ENCODE results near the gene KCNQ4. TPM values are rescaled to one million over a fixed set of nuclear protein-coding genes. Genes with fewer than 3 reads are reported as not detected.

Gene KCNQ4
- total and polyA plus RNA-seq, 2 experiments from 2014 or later, result 0.13 to 3.7 TPM

GRCh38 chr1:40797668-40798010, 14.1 kb downstream of the KCNQ4 start:
- peaks cover 20% of the 10 kb centered on the region for H3K4me1 ChIP-seq (ENCODE audit: low read depth)

GRCh38 chr1:40798366-40799281, 15.0 kb downstream of the KCNQ4 start:
- H3K36me3 ChIP-seq, result no peaks in the 10 kb centered on the region
- H3K9me3 ChIP-seq (ENCODE audit: low read depth), result no peaks in the 10 kb centered on the region
- no peaks in the 10 kb centered on the region for H3K27me3 ChIP-seq
- TF ChIP-seq CTCF (IDR thresholded peaks at IDR 0.05; ENCODE audit: low read depth, low read length), result no peak
- no peak overlapping the region for H3K27ac ChIP-seq
- peaks cover 20% of the 10 kb centered on the region for H3K4me1 ChIP-seq (ENCODE audit: low read depth)
- no peak overlapping the region for H3K4me3 ChIP-seq
- DNase-seq (ENCODE audit: low read depth in 1 of 2, low spot score in 1 of 2), result no peak

More at GRCh38 chr1:40797668-40798010, 14.1 kb downstream of the KCNQ4 start:
- TF ChIP-seq CTCF (IDR thresholded peaks at IDR 0.05; ENCODE audit: low read depth, low read length), result no peak
- Histone ChIP-seq H3K27ac (no peak overlapping the region), H3K4me3 (no peak overlapping the region), H3K27me3 (no peaks in the 10 kb centered on the region), H3K36me3 (no peaks in the 10 kb centered on the region), H3K9me3 (ENCODE audit: low read depth) (no peaks in the 10 kb centered on the region)
- no peak for DNase-seq (ENCODE audit: low read depth in 1 of 2, low spot score in 1 of 2)

GRCh38 chr1:40799351-40799867, 15.8 kb downstream of the KCNQ4 start:
- Histone ChIP-seq H3K27ac (no peak overlapping the region), H3K9me3 (ENCODE audit: low read depth) (no peaks in the 10 kb centered on the region), H3K27me3 (no peaks in the 10 kb centered on the region), H3K4me1 (ENCODE audit: low read depth) (peaks cover 20% of the 10 kb centered on the region), H3K36me3 (no peaks in the 10 kb centered on the region), H3K4me3 (no peak overlapping the region)
- peak in 1 of 2 donors; percentile 77 for DNase-seq (ENCODE audit: low read depth in 1 of 2, low spot score in 1 of 2)
- no peak for TF ChIP-seq CTCF (IDR thresholded peaks at IDR 0.05; ENCODE audit: low read depth, low read length)

GRCh38 chr1:40801742-40802077, 18.1 kb downstream of the KCNQ4 start:
- H3K4me3 ChIP-seq, result no peak overlapping the region
- no peak for TF ChIP-seq CTCF (IDR thresholded peaks at IDR 0.05; ENCODE audit: low read depth, low read length)
- H3K4me1 ChIP-seq (ENCODE audit: low read depth), result peaks cover 16% of the 10 kb centered on the region
- H3K9me3 ChIP-seq (ENCODE audit: low read depth), result no peaks in the 10 kb centered on the region
- no peak overlapping the region for H3K27ac ChIP-seq
- no peaks in the 10 kb centered on the region for H3K36me3 ChIP-seq
- no peak for DNase-seq (ENCODE audit: low read depth in 1 of 2, low spot score in 1 of 2)
- no peaks in the 10 kb centered on the region for H3K27me3 ChIP-seq

GRCh38 chr1:40802078-40802741, 18.6 kb downstream of the KCNQ4 start:
- Histone ChIP-seq H3K36me3 (no peaks in the 10 kb centered on the region), H3K4me3 (no peak overlapping the region), H3K4me1 (ENCODE audit: low read depth) (peaks cover 19% of the 10 kb centered on the region), H3K27ac (no peak overlapping the region), H3K27me3 (no peaks in the 10 kb centered on the region), H3K9me3 (ENCODE audit: low read depth) (no peaks in the 10 kb centered on the region)
- TF ChIP-seq CTCF (IDR thresholded peaks at IDR 0.05; ENCODE audit: low read depth, low read length), result no peak
- DNase-seq (ENCODE audit: low read depth in 1 of 2, low spot score in 1 of 2), result peak; percentile 87 to 90

All from cardiac muscle cell (in vitro differentiated cells and primary cell).